Neutrophil (primary cell): Measurements from ENCODE around the gene IL2RA.

Source experiments
- H3K27ac ChIP-seq: fragments of 200-600 bp; sonication (generic); 2 replicates; pipeline ENCODE4 v1.5.1; 2016; ENCODE audit warnings: mild to moderate bottlenecking, moderate library complexity
- H3K27me3 ChIP-seq: fragments of 200-600 bp; sonication (generic); 2 replicates; pipeline ENCODE4 v1.6.0; 2016; ENCODE audit warnings: mild to moderate bottlenecking
- H3K36me3 ChIP-seq: fragments of 200-600 bp; sonication (generic); 2 replicates; pipeline ENCODE4 v1.5.1; 2017
- H3K4me1 ChIP-seq, 2 experiments: fragments of 200-600 bp in 1 of 2; sonication (generic) in 1 of 2; 1 replicate in 1 of 2; 2 replicates in 1 of 2; pipeline versions ENCODE4 v1.5.1 to v1.6.1; 2013 to 2016; ENCODE audit warnings: low read depth in 1 of 2, low read length in 1 of 2, mild to moderate bottlenecking in 1 of 2, moderate library complexity in 1 of 2; ENCODE audit not compliant: control insufficient read depth in 1 of 2, insufficient read depth in 1 of 2
- H3K4me3 ChIP-seq, 2 experiments: fragments of 200-600 bp in 1 of 2; sonication (generic) in 1 of 2; 1 replicate in 1 of 2; 2 replicates in 1 of 2; pipeline ENCODE4 v1.5.1; 2013 to 2016; ENCODE audit warnings: low read depth in 1 of 2, low read length in 1 of 2, mild to moderate bottlenecking in 1 of 2, moderate library complexity in 1 of 2
- H3K9me3 ChIP-seq: fragments of 200-600 bp; sonication (generic); 2 replicates; pipeline ENCODE4 v1.5.1; 2016
- TF ChIP-seq, protein P1 (sequence below): fragments of 200-600 bp; sonication (generic); IDR thresholded peaks from 2 replicates; pipeline ENCODE4 v1.5.1; 2016; ENCODE audit warnings: antibody characterized with exemption

The IL2RA gene

DNA sequence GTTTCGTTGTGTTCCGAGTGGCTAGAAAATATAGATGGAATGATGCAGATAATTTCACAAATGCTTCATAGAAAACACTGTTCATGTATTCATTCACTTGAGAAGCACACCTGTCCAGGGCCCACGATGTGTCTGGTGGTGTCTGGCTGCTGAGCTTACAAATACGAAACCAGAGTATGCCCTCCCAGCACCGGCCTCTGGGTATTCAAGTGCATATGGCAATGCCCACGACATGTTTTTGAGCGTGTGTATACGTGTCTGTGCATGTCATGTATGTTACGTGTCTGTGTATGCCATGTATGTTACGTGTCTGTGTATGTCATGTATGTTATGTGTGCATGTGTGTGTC, 37.9 kb downstream of the IL2RA start:
- TF ChIP-seq, protein P1, sequence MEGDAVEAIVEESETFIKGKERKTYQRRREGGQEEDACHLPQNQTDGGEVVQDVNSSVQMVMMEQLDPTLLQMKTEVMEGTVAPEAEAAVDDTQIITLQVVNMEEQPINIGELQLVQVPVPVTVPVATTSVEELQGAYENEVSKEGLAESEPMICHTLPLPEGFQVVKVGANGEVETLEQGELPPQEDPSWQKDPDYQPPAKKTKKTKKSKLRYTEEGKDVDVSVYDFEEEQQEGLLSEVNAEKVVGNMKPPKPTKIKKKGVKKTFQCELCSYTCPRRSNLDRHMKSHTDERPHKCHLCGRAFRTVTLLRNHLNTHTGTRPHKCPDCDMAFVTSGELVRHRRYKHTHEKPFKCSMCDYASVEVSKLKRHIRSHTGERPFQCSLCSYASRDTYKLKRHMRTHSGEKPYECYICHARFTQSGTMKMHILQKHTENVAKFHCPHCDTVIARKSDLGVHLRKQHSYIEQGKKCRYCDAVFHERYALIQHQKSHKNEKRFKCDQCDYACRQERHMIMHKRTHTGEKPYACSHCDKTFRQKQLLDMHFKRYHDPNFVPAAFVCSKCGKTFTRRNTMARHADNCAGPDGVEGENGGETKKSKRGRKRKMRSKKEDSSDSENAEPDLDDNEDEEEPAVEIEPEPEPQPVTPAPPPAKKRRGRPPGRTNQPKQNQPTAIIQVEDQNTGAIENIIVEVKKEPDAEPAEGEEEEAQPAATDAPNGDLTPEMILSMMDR, result no peak
- H3K4me3 ChIP-seq, result no peak overlapping the region

DNA sequence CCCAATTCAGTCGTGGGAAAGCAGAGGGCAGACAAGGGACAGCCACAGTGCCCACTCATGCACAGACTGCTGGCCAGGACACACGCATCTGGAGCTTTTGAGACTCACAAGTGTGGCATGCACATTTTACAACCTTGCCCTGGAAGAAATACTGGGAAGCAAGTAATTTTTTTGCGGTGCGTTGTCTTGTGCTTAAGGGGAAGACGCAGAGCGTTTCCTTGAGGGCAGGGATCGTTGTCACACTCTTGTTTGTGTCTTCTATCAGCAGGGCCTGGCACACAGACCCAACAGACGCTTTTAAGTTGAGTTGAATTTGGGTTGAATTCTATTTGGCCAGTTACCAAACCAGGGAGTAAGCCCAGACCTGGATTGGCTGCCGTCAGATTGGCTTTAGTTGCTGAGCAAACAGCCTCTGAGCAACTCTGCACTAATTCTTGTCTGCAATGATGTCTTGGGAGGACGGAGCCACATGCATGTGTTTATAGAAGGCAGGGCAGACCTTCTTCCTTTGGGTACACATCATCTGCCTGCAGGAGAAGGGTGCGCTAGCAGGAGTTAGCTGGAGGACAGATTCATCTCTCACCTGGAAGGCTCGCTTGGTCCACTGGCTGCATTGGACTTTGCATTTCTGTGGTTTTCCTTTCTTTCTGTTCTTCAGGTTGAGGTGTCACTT, 38.4 kb downstream of the IL2RA start:
- H3K27ac ChIP-seq, result no peak overlapping the region
- no peaks in the 10 kb centered on the region for H3K4me1 ChIP-seq
- H3K27me3 ChIP-seq, result no peaks in the 10 kb centered on the region
- TF ChIP-seq, protein P1, result no peak
- H3K36me3 ChIP-seq, result no peaks in the 10 kb centered on the region
- no peak overlapping the region for H3K4me3 ChIP-seq
- no peaks in the 10 kb centered on the region for H3K9me3 ChIP-seq

More for the DNA sequence above, 37.9 kb downstream of the IL2RA start:
- Histone ChIP-seq H3K36me3 (no peaks in the 10 kb centered on the region), H3K4me1 (no peaks in the 10 kb centered on the region), H3K27ac (no peak overlapping the region), H3K9me3 (no peaks in the 10 kb centered on the region), H3K27me3 (no peaks in the 10 kb centered on the region)

DNA sequence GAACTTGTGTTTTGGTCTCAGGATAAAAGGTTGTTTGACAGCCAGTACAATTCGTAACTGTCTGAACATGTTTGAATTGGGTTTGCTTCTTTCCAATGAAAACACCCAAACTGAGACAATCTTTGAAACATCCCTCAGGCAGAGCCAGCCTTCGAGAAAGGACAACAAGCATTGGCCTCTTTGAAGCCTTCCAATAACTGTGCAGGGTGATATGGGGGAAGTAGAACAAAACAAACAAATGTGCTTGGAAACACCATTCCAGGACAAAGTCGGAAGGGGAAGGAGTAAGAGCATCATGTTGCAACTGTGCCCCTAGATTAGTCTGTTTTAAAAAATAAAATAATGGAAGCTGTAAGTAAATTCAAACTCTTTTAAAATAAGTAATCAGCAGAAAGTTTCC, 39.5 kb downstream of the IL2RA start:
- H3K9me3 ChIP-seq, result no peaks in the 10 kb centered on the region
- H3K4me3 ChIP-seq, result no peak overlapping the region
- H3K27me3 ChIP-seq, result no peaks in the 10 kb centered on the region
- no peaks in the 10 kb centered on the region for H3K36me3 ChIP-seq
- no peaks in the 10 kb centered on the region for H3K4me1 ChIP-seq
- TF ChIP-seq, protein P1, result no peak
- H3K27ac ChIP-seq, result no peak overlapping the region

GRCh38 chr10:6020826-6021225, 41.3 kb downstream of the IL2RA start:
- TF ChIP-seq, protein P1, result no peak
- Histone ChIP-seq H3K4me1 (no peaks in the 10 kb centered on the region), H3K36me3 (no peaks in the 10 kb centered on the region)

GRCh38 chr10:6019796-6020195, 42.4 kb downstream of the IL2RA start:
- Histone ChIP-seq H3K4me1 (no peaks in the 10 kb centered on the region), H3K9me3 (no peaks in the 10 kb centered on the region), H3K27ac (no peak overlapping the region), H3K4me3 (no peak overlapping the region), H3K36me3 (no peaks in the 10 kb centered on the region), H3K27me3 (no peaks in the 10 kb centered on the region)
- TF ChIP-seq, protein P1, result no peak

More at GRCh38 chr10:6020826-6021225, 41.3 kb downstream of the IL2RA start:
- Histone ChIP-seq H3K9me3 (no peaks in the 10 kb centered on the region), H3K27me3 (no peaks in the 10 kb centered on the region), H3K4me3 (no peak overlapping the region), H3K27ac (no peak overlapping the region)
